Measurements from ENCODE around the gene NAE1.

NAE1 gene

GRCh38 chr16:66857437-66857836 lies 26.7 kb upstream of the NAE1 start:
- H3K4me3 ChIP-seq (ENCODE audit: low read depth, low read length), result no peak overlapping the region
- TF ChIP-seq, protein P1, sequence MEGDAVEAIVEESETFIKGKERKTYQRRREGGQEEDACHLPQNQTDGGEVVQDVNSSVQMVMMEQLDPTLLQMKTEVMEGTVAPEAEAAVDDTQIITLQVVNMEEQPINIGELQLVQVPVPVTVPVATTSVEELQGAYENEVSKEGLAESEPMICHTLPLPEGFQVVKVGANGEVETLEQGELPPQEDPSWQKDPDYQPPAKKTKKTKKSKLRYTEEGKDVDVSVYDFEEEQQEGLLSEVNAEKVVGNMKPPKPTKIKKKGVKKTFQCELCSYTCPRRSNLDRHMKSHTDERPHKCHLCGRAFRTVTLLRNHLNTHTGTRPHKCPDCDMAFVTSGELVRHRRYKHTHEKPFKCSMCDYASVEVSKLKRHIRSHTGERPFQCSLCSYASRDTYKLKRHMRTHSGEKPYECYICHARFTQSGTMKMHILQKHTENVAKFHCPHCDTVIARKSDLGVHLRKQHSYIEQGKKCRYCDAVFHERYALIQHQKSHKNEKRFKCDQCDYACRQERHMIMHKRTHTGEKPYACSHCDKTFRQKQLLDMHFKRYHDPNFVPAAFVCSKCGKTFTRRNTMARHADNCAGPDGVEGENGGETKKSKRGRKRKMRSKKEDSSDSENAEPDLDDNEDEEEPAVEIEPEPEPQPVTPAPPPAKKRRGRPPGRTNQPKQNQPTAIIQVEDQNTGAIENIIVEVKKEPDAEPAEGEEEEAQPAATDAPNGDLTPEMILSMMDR (IDR thresholded peaks at IDR 0.05; ENCODE audit: borderline replicate concordance, insufficient read depth, low read depth, low read length), result no peak

- H3K4me3 ChIP-seq (ENCODE audit: low read depth, low read length), result no peak overlapping the region
- TF ChIP-seq, protein P1 (IDR thresholded peaks at IDR 0.05; ENCODE audit: borderline replicate concordance, insufficient read depth, low read depth, low read length), result no peak
Measured at GRCh38 chr16:66856801-66857200, 26.0 kb upstream of the NAE1 start.

GRCh38 chr16:66856184-66856730 lies 25.5 kb upstream of the NAE1 start:
- TF ChIP-seq, protein P1 (IDR thresholded peaks at IDR 0.05; ENCODE audit: borderline replicate concordance, insufficient read depth, low read depth, low read length), result no peak
- H3K4me3 ChIP-seq (ENCODE audit: low read depth, low read length), result no peak overlapping the region

- TF ChIP-seq, protein P1 (IDR thresholded peaks at IDR 0.05; ENCODE audit: borderline replicate concordance, insufficient read depth, low read depth, low read length), result no peak
Measured at GRCh38 chr16:66853261-66854139, 22.7 kb upstream of the NAE1 start.

GRCh38 chr16:66851166-66851964 lies 20.6 kb upstream of the NAE1 start:
- TF ChIP-seq, protein P1 (IDR thresholded peaks at IDR 0.05; ENCODE audit: borderline replicate concordance, insufficient read depth, low read depth, low read length), result no peak

More at GRCh38 chr16:66853261-66854139, 22.7 kb upstream of the NAE1 start:
- no peak overlapping the region for H3K4me3 ChIP-seq (ENCODE audit: low read depth, low read length)

DNA sequence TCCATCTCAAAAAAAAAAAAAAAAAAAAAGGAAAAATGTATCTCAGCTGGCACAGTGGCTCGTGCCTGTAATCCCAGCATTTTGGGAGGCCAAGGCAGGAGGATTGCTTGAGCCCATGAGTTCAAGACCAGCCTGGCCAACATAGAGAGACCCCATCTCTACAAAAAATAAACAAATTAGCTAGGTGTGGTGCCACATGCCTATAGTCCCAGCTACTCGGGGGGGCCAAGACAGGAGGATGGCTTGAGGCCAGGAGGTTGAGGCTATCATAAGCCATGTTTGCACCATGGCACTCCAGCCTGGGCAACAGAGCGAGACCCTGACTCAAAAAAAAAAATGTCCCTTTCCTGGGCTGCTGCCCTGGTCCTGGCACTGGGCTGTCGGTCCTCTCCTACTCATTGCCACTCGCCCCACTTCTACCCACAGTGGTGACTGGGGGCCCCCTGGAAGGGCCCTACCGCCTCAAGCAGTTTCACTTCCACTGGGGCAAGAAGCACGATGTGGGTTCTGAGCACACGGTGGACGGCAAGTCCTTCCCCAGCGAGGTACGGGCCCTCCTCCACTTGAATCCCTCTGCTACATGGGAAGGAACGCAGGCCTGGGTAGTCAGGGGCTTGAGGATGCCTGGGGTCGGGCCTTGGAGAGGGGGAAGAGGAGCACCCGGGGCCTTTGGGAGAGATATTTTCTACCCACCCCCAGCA lies 19.5 kb upstream of the NAE1 start:
- H3K4me3 ChIP-seq (ENCODE audit: low read depth, low read length), result no peak overlapping the region
- TF ChIP-seq, protein P1 (IDR thresholded peaks at IDR 0.05; ENCODE audit: borderline replicate concordance, insufficient read depth, low read depth, low read length), result no peak

More at GRCh38 chr16:66851166-66851964, 20.6 kb upstream of the NAE1 start:
- H3K4me3 ChIP-seq (ENCODE audit: low read depth, low read length), result no peak overlapping the region

Measured in GM12875 (cell line).